Stimulated activated CD8-positive, alpha-beta memory T cell treated with anti-CD3 and anti-CD28 coated beads, Interleukin-4, amount 100 ng/mL, for 1 hour (primary cell): ENCODE data around the gene MORC4.

Source experiments
- DNase-seq, 2 donors: peaks; one replicate each; pipeline ENCODE4 v3.0.0-alpha.2; 2020; ENCODE audit warnings: low read depth in 2 of 2, low spot score in 1 of 2

The MORC4 gene

GRCh38 chrX:106952988-106953387, 47.0 kb downstream of the MORC4 start:
- no peak for DNase-seq

DNA sequence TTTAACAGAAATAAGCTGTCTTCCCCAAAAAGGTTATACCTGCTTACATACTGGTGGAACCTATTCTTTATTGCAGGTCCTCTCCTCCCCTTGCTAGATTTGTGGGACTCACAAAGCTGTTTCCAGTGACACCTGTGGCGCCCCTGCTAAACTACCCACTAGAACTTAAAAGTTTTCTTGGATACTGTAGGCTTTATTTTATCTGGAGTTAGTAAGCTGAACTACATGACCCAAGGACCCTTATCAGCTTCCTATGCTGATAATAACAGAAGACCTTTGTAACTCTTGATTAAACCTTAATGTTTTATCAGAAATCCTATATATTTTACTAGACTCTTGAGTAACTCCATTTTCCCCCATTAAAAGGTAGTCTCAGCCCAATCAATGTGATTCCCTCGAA, 47.5 kb downstream of the MORC4 start:
- DNase-seq = no peak

DNA sequence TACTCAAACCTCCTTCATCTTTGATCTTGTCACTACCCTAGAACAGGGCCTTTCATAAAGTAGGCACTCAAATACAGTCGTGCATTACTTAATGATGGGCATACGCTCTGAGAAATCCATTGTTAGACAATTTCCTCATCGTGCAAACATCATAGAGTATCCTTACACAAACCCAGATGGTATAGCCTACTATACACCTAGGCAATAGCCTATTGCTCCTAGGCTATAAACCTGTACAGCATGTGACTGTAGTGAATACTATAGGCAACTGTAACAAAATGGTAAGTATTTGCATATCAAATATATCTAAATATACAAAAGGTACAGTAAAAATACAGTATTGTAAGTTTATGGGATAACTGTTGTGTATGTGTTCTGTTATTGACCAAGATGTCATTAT, 47.9 kb downstream of the MORC4 start:
- DNase-seq = no peak

DNA sequence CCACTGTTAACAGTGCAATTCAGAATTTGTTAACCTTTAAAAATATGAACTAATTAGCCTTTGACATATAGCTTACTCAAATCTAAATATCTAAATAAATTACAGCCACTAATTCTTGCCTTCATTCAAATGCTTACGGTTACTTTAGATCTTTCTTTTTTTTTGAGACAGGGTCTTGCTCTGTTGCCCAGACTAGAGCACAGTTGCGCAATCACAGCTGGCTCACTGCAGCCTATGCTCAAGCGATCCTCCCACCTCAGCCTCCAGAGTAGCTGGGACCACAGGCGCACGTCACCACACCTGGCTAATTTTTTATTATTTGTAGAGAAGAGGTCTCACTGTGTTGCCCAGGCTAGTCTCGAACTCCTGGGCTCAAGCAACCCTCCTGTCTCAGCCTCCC, 48.8 kb downstream of the MORC4 start:
- no peak for DNase-seq

GRCh38 chrX:106950381-106950780, 49.6 kb downstream of the MORC4 start:
- DNase-seq = no peak

GRCh38 chrX:106949366-106949765, 50.6 kb downstream of the MORC4 start:
- no peak for DNase-seq

DNA sequence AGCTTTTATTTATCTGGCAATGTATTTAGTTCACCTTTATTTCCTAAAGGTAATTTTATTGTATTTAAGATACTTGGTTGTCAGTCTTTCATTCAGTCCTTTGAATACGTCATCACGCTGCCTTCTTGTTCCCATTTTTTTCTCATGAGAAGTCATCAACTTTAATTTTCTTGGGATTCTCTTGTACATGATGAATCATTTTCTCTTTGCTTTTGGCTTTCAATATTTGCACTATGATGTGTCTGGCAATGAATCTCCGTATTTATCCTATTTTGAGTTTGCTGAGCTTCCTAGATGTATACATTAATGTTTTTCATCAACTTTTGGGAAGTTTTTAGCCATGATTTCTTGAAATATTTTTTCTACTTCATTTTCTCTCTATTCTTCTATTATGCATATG, 51.4 kb downstream of the MORC4 start:
- no peak for DNase-seq

- DNase-seq = no peak
Observed at GRCh38 chrX:106946464-106946863, 53.5 kb downstream of the MORC4 start.

DNA sequence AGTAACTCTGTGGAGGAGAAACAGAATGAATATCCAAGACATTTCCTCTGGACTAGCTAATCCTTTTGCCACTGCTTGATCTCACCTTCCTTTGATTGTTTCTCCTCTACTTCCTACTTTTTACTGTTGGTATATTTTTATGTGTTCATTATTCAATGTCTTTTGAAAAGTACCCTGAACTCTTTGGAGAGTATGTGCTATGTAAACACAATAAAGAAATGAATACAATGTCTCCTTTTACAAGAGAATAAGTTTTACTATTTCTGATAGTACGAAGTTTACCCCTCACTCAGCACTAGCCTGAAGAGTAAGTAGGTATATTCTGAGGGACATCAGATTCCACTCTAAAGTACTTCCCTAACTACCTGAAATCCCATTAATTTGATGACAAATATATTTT, 59.9 kb downstream of the MORC4 start:
- no peak for DNase-seq

- DNase-seq = no peak
Observed at GRCh38 chrX:106939566-106939965, 60.4 kb downstream of the MORC4 start.

GRCh38 chrX:106936246-106936645, 63.8 kb downstream of the MORC4 start:
- DNase-seq = no peak

DNA sequence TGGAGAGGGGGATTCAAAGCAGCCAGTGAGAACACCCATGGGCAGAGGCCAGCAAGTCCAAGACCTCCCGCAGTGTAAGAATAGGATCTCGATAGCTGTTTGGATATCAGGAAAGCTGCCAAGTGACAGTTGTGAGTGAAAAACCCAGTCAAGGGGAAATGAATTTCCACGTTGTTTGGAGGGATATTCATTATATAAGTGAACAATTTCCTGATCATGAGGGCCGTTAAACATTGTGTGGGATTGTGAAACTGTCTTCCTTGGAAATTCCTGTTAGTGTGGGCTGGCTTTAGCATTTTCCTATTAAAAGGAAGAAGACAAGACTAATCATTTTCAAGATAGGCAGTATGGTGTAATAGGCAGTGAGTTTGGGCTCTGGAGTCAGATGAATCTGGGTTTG, 64.8 kb downstream of the MORC4 start:
- DNase-seq = no peak

- no peak for DNase-seq
Observed at GRCh38 chrX:106933538-106933961, 66.5 kb downstream of the MORC4 start.

- no peak for DNase-seq
Observed at GRCh38 chrX:106932960-106933537, 67.0 kb downstream of the MORC4 start.

DNA sequence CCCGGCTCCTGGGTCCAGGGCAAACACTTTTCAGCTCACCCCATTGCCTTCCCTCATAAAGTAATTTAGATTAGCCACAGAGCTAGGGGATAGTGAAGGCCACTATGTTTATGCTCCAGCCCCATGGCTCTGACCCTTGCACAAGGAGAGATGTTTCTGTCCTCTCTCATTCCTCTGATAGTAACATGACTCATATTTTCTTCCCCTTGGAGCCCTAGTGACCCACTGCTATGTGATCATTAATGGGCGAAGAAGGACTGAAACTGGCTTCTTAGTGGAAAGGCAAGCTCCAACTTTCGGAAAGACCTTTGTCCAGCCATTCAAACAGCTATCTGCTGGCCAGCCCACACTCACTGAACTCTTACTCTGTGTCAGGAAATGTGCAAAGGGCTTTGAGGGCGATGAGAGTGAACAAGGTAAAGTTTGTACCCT, 67.5 kb downstream of the MORC4 start:
- no peak for DNase-seq

GRCh38 chrX:106931831-106932491, 68.1 kb downstream of the MORC4 start:
- no peak for DNase-seq

DNA sequence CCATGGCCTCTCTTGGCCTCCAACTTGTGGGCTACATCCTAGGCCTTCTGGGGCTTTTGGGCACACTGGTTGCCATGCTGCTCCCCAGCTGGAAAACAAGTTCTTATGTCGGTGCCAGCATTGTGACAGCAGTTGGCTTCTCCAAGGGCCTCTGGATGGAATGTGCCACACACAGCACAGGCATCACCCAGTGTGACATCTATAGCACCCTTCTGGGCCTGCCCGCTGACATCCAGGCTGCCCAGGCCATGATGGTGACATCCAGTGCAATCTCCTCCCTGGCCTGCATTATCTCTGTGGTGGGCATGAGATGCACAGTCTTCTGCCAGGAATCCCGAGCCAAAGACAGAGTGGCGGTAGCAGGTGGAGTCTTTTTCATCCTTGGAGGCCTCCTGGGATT, 71.8 kb downstream of the MORC4 start:
- DNase-seq = no peak

- DNase-seq = no peak
Observed at GRCh38 chrX:106927700-106928099, 72.3 kb downstream of the MORC4 start.

DNA sequence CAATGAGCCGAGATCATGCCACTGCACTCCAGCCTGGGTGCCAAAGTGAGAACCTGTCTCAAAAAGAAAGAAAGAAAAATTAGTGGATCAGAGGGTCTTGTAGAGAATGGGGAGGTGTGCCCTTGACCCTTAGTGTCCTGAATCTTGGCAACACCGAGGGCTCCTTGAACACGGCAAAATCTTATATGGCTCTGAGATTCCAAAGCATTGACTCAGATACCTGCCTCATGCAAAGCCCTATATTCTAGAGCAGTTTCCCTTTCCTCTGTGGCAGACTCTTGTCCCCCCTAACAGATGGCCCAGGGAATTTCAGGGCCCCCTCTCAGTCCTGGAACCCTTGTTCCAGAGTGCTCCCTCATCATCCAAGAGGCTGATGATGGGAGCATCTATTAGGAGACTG, 73.0 kb downstream of the MORC4 start:
- DNase-seq = no peak

DNA sequence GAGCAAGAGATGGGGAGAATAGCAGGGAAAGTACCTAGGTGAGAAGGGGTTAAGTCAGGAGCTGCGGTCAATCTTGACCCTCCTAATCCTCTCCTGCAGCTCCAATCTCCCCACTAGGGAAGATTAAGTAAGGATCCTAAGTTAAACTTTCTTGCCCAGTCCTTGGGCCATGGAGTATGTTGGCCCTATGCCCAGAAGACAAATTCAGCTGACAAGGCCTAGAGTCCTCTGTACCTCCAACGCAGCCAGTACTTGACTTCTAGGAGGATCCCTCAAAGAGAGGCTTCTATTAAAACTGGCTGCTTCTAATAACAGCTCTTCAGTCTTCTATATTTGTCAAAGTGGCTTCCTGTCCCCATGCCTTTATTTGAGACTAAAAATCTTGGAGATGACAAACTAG, 78.4 kb downstream of the MORC4 start:
- no peak for DNase-seq

GRCh38 chrX:106919932-106920452, 80.0 kb downstream of the MORC4 start, which contains the start of gene CLDN2:
Gene CLDN2, plus strand, starts transcription at chrX:106920402. Its CDS starts 7,827 bp downstream, at chrX:106928229.
- DNase-seq = no peak

DNA sequence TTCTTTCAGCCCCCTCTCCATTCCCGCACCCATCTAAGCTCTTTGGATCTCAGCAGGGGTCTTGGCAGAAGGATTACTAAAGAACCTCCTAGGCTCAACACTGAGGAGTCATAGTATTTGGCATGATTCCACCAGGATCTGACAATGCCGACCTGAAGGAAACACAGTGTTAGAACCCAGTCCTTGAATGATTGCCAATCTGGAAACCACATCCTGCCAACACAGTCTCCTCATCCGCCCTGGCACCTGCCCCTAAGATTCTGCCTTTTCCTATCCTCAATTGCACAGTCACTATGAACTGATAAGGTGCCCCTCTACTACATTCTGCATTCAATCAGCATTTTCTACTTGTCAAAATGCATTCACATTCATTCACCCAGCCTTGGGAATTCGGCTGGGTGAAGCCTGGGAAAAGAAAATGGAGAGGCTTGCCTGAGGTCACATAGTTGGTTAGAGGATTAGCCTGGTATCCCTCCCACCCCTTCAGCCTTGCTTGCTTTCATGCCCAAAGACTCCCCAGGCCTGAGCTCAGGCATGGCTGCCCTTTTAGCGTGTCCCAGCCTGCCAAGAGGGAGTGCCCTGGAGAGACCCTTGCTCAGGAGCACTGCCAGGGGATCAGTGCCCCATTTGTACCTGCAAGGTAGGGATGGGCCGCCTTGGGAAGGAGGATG, 82.0 kb downstream of the MORC4 start:
- DNase-seq = no peak
